Stimulated activated CD4-positive, alpha-beta T cell treated with anti-CD3 and anti-CD28 coated beads, TNF-alpha, amount 100 ng/mL, for 1 hour (primary cell): ENCODE measurements around the gene RPP25L.
"Not testable (repeated sequence)": the region's sequence is repeated elsewhere in the genome, so short reads cannot be mapped to it uniquely, and the experiment has no call there.

Experiments used
- DNase-seq, 3 donors: peaks; one replicate each; pipeline ENCODE4 v3.0.0-alpha.2; 2020; ENCODE audit warnings: low read depth in 3 of 3, low spot score in 1 of 3

RPP25L gene, protein sequence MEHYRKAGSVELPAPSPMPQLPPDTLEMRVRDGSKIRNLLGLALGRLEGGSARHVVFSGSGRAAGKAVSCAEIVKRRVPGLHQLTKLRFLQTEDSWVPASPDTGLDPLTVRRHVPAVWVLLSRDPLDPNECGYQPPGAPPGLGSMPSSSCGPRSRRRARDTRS

GRCh38 chr9:34611811-34612787 lies at the start of gene RPP25L:
RPP25L (minus strand) TSS chr9:34612097; CDS start chr9:34611296, 801 bp downstream.
- peak; percentile 51 to 84 (median 64) for DNase-seq

DNA sequence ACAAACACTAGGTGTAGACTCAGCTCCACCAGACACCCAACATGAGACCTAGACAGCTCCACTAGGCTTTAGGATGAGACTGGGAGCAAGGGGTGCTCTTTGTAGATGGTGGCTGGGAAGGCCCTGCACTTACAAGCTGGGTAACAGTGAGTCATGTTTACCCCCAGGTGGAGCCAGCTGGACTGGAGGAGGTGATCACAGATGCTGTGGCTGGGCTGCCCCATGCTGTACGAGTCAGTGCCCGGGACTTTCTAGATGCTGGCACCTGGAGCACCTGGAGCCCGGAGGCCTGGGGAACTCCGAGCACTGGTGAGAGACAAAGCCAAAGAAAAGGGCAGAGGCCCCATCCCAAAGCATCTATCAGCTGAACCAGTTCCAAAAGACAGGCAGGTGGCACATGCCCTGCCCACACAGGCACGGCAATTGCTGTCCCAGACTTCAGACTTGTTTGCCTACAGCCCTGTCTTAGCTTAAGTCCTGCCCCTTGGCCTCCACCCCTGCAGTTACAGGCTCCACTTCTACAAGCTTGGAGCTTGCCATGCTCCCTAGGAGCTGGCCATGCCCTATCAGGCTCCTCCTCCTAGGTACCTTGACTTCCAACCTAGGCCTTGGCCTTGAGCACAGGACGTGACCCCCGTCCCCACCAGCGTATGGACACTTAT lies 47.8 kb upstream of the RPP25L start:
- DNase-seq = no peak

DNA sequence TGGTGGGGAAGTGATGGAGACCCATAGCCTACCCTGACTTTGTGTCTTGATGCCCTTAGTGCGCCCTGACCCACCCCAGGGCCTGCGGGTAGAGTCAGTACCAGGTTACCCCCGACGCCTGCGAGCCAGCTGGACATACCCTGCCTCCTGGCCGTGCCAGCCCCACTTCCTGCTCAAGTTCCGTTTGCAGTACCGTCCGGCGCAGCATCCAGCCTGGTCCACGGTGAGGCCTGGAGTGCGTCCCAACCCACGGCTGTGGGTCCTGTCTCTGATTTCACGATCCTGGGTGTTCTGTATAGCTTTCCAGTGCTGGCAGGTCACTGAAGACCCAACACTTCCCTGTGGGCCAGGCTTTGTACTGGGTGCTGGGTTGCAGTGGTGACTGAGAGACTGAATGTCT lies 46.6 kb upstream of the RPP25L start:
- DNase-seq = no peak

GRCh38 chr9:34656992-34657391 lies 45.1 kb upstream of the RPP25L start:
- no peak for DNase-seq

DNA sequence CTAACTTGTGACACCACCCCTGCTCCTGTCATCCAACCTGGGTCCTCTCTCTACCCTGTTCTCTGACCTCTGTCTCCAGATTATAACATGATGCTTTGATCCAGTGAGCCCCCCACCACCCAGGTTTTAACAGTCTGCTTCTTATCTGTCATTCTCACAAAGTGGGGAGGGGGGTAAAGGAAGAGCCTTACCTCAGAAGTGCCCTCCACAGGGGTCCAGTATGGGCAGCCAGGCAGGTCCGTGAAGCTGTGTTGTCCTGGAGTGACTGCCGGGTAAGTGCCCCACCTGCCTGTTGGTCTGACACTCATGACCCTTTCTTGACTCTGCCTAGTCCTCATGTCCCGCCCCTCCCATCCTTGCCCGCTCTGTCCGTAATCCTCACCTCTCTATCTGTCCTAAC lies 43.5 kb upstream of the RPP25L start:
- no peak for DNase-seq

- DNase-seq = no peak
Observed at GRCh38 chr9:34654323-34655051, 42.6 kb upstream of the RPP25L start.

DNA sequence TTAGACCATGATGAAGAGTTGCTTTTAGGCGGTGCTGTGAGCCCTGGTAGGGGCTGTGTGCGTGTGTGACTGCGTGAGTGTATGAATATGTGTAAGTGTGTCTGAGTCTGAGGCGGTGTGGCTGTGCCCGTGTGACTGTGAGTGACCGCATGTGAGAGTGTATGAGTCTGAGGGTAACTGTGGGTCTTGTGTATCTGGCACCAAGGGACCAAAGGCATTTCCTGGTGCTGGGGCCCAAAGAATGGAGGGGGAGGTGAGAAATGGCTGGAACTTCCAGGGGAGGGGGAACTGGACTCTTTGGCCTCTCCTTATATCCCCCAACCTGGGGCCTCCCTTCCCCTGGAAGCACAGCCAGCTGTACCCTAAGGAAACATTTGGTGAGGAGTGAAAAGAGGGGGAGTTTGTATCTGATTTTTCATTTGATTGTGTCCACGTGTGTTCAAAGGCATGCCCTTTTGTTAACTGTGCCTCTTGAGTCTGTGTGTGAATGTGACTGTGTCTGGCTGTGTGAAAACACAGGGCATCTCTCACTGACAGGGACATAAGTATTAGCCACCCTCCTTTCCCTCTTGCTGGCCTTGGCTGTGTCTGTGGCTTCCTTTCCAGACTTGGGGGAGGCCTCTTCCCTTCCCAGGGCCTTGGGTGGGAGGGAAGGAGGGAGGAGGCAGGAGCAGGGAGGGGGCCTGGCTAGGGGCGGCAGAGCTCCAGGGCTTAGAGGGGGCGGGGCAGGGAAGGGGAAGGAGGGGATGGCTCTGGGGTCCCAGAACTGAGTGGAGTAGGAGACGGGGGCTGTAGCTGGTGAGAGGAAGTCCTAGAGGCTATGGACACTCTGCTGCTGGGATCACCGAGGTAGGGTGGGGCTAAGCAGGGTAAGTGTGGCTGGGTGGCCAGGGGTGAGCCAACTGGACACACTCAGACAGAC lies 41.5 kb upstream of the RPP25L start:
- DNase-seq = no peak

DNA sequence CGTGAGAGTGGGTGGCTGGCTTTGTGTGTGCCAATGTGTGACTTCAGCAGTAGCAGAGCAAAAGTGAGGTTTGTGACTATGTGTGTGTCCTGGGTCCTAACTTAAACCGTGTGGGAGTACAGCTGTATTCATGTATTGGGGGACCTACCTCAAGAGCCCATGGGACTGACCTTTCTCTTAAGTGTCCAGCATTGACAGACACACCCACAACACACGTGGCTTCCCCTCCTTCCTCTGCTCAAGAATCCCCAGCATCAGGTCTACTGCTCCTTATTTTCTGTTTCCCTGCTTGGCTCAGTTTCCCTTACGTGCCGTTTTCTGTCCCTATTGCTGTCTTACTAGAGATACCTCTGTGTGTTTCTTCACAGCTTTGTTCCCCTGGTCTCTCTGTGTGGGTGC lies 40.7 kb upstream of the RPP25L start:
- DNase-seq = no peak

GRCh38 chr9:34651876-34652601 lies 40.1 kb upstream of the RPP25L start, which contains the start of gene IL11RA:
IL11RA (plus strand) TSS chr9:34652185; CDS start chr9:34655218, 3,033 bp downstream.
- DNase-seq = peak in 1 of 3 donors; percentile 29

DNA sequence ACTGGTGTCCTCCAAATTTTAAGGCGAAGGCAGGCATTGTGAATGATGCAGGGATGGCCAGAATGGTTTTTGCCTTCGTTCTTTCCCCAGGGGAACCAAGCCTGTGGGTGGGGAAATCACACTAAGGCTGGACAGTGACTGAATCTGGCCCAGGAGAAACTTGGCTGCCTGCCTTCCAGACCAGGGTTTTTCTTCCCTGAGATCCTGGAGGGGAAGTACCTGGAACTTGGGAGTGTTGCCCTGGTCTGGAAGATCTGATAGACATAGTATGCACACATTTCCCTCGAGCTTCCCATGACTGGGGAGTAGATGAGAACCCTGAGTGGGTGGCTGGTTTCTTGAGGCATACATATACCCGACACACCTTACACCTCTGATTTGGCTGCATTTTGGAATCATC lies 39.4 kb upstream of the RPP25L start:
- DNase-seq = no peak

DNA sequence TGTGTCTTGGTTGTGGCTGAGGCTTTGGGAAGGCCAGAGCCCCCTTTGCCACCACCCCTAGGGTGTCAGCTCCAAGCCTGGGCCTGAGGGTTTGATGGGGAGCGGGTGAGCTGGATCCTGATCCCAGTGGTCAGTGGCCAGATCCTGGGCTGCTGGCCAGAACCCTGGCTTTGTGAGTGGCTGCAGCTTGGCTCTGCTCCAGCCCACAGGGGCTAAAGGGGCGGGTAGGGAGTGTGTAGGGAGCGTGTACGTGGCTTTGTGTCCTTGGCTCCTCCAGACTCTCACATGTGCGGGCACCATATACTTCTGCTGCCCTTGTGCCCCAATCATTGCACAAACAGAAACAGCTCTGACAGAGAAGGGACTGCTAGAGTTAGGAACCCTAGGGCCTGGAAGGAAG lies 38.9 kb upstream of the RPP25L start:
- DNase-seq = no peak

GRCh38 chr9:34648673-34649072 lies 36.8 kb upstream of the RPP25L start:
- DNase-seq = no peak

GRCh38 chr9:34647651-34648050 lies 35.8 kb upstream of the RPP25L start:
- no peak for DNase-seq

GRCh38 chr9:34647084-34647403 lies 35.1 kb upstream of the RPP25L start:
- DNase-seq = no peak

GRCh38 chr9:34646211-34647083 lies 34.5 kb upstream of the RPP25L start, which contains the start of gene GALT:
GALT (plus strand) TSS chr9:34646675; CDS start chr9:34646705, 30 bp downstream.
- peak; percentile 92 to 98 (median 94) for DNase-seq

DNA sequence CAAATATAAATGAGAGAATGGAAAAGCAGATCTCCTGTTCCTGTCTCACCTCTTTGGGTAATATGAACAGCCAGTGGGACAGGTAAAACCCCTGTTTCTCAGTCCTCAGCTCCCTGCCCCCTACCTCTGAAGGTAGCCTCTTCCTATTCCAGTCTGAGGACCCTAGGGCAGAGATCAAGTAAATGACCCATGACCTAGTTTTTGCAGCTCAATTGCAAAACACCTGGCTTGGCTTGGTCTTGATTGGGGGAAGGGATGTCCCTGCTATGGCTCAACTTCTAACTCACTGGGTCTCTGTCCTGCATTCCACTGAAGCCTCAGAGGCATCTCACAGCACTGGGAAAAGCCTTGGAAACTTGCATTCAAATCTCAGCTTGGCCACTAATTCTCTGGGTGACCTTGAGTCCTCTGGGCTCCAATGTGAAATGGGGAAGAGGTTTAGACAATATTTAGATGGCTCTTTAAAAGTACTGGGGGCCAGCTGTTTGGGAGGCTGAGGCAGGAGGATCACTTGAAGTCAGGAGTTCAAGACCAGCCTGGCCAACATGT lies 32.9 kb upstream of the RPP25L start:
- DNase-seq = no peak

DNA sequence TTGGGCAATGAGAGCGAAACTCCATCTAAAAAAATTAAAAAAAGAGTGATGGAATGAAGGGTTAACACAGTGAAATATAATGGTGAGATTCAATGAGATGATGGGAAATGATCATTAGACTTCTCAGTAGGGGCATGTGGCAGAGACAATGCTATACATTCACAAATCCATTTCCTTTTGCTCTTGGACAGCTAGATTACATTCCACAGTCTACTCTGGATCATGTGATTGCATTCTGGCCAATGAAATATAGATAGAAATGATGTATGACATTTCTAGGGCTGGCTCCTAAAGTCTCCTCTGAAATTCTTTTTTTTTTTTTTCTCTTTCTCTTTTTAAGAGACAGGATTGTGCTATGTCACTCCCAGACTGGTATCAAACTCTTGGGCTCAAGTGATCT lies 30.8 kb upstream of the RPP25L start:
- no peak for DNase-seq

- DNase-seq = not testable (repeated sequence)
Observed at GRCh38 chr9:34639322-34639721, 27.4 kb upstream of the RPP25L start.
